GM12878 (cell line): ENCODE data around the gene PLAC8. TPM values are rescaled to one million over a fixed set of nuclear protein-coding genes. Genes with fewer than 3 reads are reported as not detected.

ENCODE experiments used
- ATAC-seq: fragments of 200-7000 bp; cut with Tn5 transposase; 3 replicates; pipeline ENCODE4 v1.9.1; 2020; ENCODE audit warnings: mild to moderate bottlenecking, moderate library complexity
- BruUV-seq: library from RNA; stranded (reverse); fragments of 400-500 nt; replicated peaks from 2 replicates; lab custom pipeline; 2021; lab: Mats Ljungman, UMichigan
- CTCF ChIA-PET: fragments of 300-600 bp; sonication (Branson Sonifier 250); formaldehyde crosslinking; extraction: SDS; loops from one replicate; lab custom pipeline; 2021; ENCODE audit warnings: inconsistent platforms; lab: Yijun Ruan, JAX
- POLR2A ChIA-PET: fragments of 350-600 bp; formaldehyde crosslinking; extraction: SDS; loops from one replicate; lab custom pipeline; 2021; ENCODE audit warnings: inconsistent platforms; lab: Charles Lee
- RAD21 ChIA-PET: fragments of 300-600 bp; sonication (Branson Sonifier 250); formaldehyde crosslinking; loops from one replicate; lab custom pipeline; 2023; ENCODE audit warnings: antibody characterized with exemption; ENCODE audit not compliant: unreplicated experiment; lab: Charles Lee
- SMC1A ChIA-PET: fragments of 300-600 bp; sonication (Branson Sonifier 250); formaldehyde crosslinking; loops from one replicate; lab custom pipeline; 2023; ENCODE audit not compliant: unreplicated experiment, uncharacterized antibody; lab: Charles Lee
- DNase-seq: peaks from one replicate; pipeline ENCODE4 v3.0.0-alpha.2; 2011; ENCODE audit warnings: low read depth, low spot score
- FAIRE-seq: peaks from 3 replicates; lab custom pipeline; 2011; peaks lifted over from hg19 to GRCh38; lab: Jason Lieb, UNC
- H2AFZ ChIP-seq: 2 replicates; pipeline ENCODE4 v1.6.0; 2011; ENCODE audit warnings: low read depth, low read length, control low read depth; ENCODE audit not compliant: control insufficient read depth
- H3K27ac ChIP-seq: 2 replicates; pipeline ENCODE4 v1.5.1; 2011; ENCODE audit warnings: control low read depth; ENCODE audit not compliant: control insufficient read depth, insufficient read depth
- H3K27me3 ChIP-seq, 2 experiments: replicated peaks in 1 of 2; 2 replicates each; pipeline versions ENCODE4 v1.6.0 to v1.6.1; 2011; ENCODE audit warnings: low read length in 1 of 2; ENCODE audit not compliant: control insufficient read depth in 2 of 2, insufficient read depth in 2 of 2
- H3K36me3 ChIP-seq, 2 experiments: 2 replicates each; pipeline ENCODE4 v1.5.1; 2011; ENCODE audit warnings: low read length in 1 of 2; ENCODE audit not compliant: control insufficient read depth in 2 of 2, insufficient read depth in 2 of 2
- H3K4me1 ChIP-seq: 2 replicates; pipeline ENCODE4 v1.6.1; 2011; ENCODE audit warnings: mild to moderate bottlenecking, low read length, moderate library complexity, mixed read lengths; ENCODE audit not compliant: control insufficient read depth, insufficient read depth
- H3K4me2 ChIP-seq: 2 replicates; pipeline ENCODE4 v1.6.0; 2011; ENCODE audit warnings: control low read depth; ENCODE audit not compliant: control insufficient read depth, insufficient read depth
- H3K4me3 ChIP-seq: fragments of 200-600 bp; sonication (generic); 2 replicates; pipeline ENCODE4 v1.5.1; 2016
- H3K79me2 ChIP-seq: 2 replicates; pipeline ENCODE4 v1.6.0; 2011; ENCODE audit warnings: low read length; ENCODE audit not compliant: control insufficient read depth, insufficient read depth
- H3K9ac ChIP-seq: 2 replicates; pipeline ENCODE4 v1.8.0; 2011; ENCODE audit warnings: low read length, control low read depth, mixed read lengths; ENCODE audit not compliant: control insufficient read depth, insufficient read depth
- H3K9me3 ChIP-seq: replicated peaks from 3 replicates; pipeline ENCODE4 v1.5.1; 2011; ENCODE audit warnings: mild to moderate bottlenecking, low read length; ENCODE audit not compliant: control insufficient read depth, insufficient read depth
- H4K20me1 ChIP-seq: 2 replicates; pipeline ENCODE4 v1.6.0; 2011; ENCODE audit not compliant: control insufficient read depth, insufficient read depth
- CBX3 ChIP-seq: fragments of 200-600 bp; sonication (generic); IDR thresholded peaks from 2 replicates; pipeline ENCODE4 v1.6.1; 2016; ENCODE audit warnings: low read depth, borderline replicate concordance
- RB1 ChIP-seq: fragments of 450-650 bp; formaldehyde crosslinking; IDR thresholded peaks from 2 replicates; pipeline ENCODE4 v1.6.1; 2017; ENCODE audit warnings: mild to moderate bottlenecking, borderline replicate concordance
- RELA ChIP-seq: fragments of 450-650 bp; IDR thresholded peaks from 2 replicates; pipeline ENCODE4 v1.8.0; 2014; ENCODE audit warnings: borderline replicate concordance; ENCODE audit not compliant: partially characterized antibody
- TCF12 ChIP-seq: IDR thresholded peaks from 2 replicates; pipeline ENCODE4 v1.6.1; 2011; ENCODE audit warnings: low read depth, mild to moderate bottlenecking, low read length
- USF1 ChIP-seq: IDR thresholded peaks from 2 replicates; pipeline ENCODE4 v1.6.1; 2011; ENCODE audit warnings: borderline replicate concordance, low read depth, mild to moderate bottlenecking, moderate library complexity, mixed read lengths, low read length; ENCODE audit not compliant: insufficient read depth; ENCODE audit errors: extremely low read length
- ZNF384 ChIP-seq: IDR thresholded peaks from 2 replicates; pipeline ENCODE4 v1.6.1; 2012; ENCODE audit warnings: low read depth, mild to moderate bottlenecking, low read length, improper control_type of control experiment, borderline replicate concordance
- WGBS: methylation state at CpG from one replicate; pipeline ENCODE4 v1.1.6; 2016; ENCODE audit warnings: low lambda C conversion rate; ENCODE audit not compliant: insufficient replicate concordance, insufficient coverage; ENCODE audit errors: missing lambda C conversion rate; 5-methylcytosine and 5-hydroxymethylcytosine counted together
- in situ Hi-C: fragments of 300-500 bp; cut with MboI; formaldehyde crosslinking; loops from 9 replicates; pipeline ENCODE4 v1.14.3; 2018; ENCODE audit warnings: mixed read lengths
- intact Hi-C: fragments of 100-400 bp; cut with micrococcal nuclease; formaldehyde crosslinking; loops from one replicate; pipeline ENCODE4 v1.14.2; 2022; ENCODE audit not compliant: unreplicated experiment
- polyA plus RNA-seq, 11 experiments: library from polyadenylated mRNA; depleted of rRNA in 4 of 11; unstranded in 6 of 11; stranded (reverse) in 5 of 11; fragments of >200 nt; fragmentation: Nextera tagmentation in 4 of 11; fragmentation: Illumina TruSeq in 1 of 11; extraction: Ambion mirVana in 4 of 11; extraction: Trizol in 1 of 11; gene quantifications; 1 replicate in 1 of 11; 2 replicates in 10 of 11; pipeline versions ENCODE4 v1.2.1 to v1.2.3, GENCODE V29; 2011 to 2016; ENCODE audit warnings: inconsistent platforms in 2 of 11, missing spikeins in 2 of 11, low read depth in 1 of 11
- total RNA-seq, 4 experiments: library from RNA; depleted of rRNA in 3 of 4; stranded (reverse); fragments of >200 nt in 3 of 4; fragmentation: Illumina TruSeq in 1 of 4; extraction: Trizol in 1 of 4; gene quantifications; 2 replicates each; pipeline versions ENCODE4 v1.2.1 to v1.2.3, GENCODE V29; 2013 to 2021

Gene PLAC8
- total and polyA plus RNA-seq, 10 of the 15 experiments (the other 5 are each of a cell fraction or from before 2014, with no cell fraction given): 214 to 841 (median 348) TPM

GRCh38 chr4:83129264-83129663 lies 14.7 kb upstream of the PLAC8 start:
- ChIA-PET POLR2A (no interaction called here), RAD21 (no interaction called here), SMC1A (no interaction called here), CTCF (no interaction called here)
- ATAC-seq (no peak), FAIRE-seq (no peak)
- Histone ChIP-seq H4K20me1 (no peaks in the 10 kb centered on the region), H3K4me1 (peaks cover 15% of the 10 kb centered on the region), H3K27ac (no peak overlapping the region), H2AFZ (no peak overlapping the region), H3K9me3 (peaks cover 5% of the 10 kb centered on the region; the same call in 2 of the 3 replicates)
- TF ChIP-seq RB1: no peak
- TF ChIP-seq, all 136 proteins: peak for 0
- 51% methylated on average over 2 of the region's 2 CpGs for WGBS
- Histone ChIP-seq H3K9ac (no peak overlapping the region), H3K27me3 (no peaks in the 10 kb centered on the region), H3K4me3 (no peak overlapping the region), H3K4me2 (no peak overlapping the region), H3K79me2 (no peaks in the 10 kb centered on the region), H3K36me3 (no peaks in the 10 kb centered on the region)
- in situ Hi-C loops: no loop called here
- DNase-seq: no peak
- no TSS peak for BruUV-seq
- intact Hi-C loops: no loop called here

- Histone ChIP-seq H3K27ac (no peak overlapping the region), H3K4me3 (no peak overlapping the region), H3K79me2 (no peaks in the 10 kb centered on the region), H3K27me3 (no peaks in the 10 kb centered on the region), H2AFZ (no peak overlapping the region), H4K20me1 (no peaks in the 10 kb centered on the region), H3K36me3 (no peaks in the 10 kb centered on the region), H3K9me3 (peaks cover 1% of the 10 kb centered on the region; the same call in 2 of the 3 replicates), H3K4me1 (peaks cover 15% of the 10 kb centered on the region), H3K9ac (no peak overlapping the region), H3K4me2 (no peak overlapping the region)
- SMC1A ChIA-PET: no interaction called here
- ATAC-seq (no peak), DNase-seq (no peak), FAIRE-seq (no peak)
- CTCF ChIA-PET: no interaction called here
- POLR2A ChIA-PET: interaction anchor here (0.6 kb wide), 1 partner anchor 22 kb away, joined by 5 read pairs; no protein-coding TSS in a partner anchor
- RAD21 ChIA-PET: no interaction called here
- BruUV-seq: no TSS peak
- no peak for TF ChIP-seq CBX3
- TF ChIP-seq RELA: no peak
- TF ChIP-seq ZNF384: no peak
- no peak for TF ChIP-seq TCF12
- TF ChIP-seq USF1: no peak
- WGBS: 92% methylated on average over 4 of the region's 5 CpGs
- in situ Hi-C loops: no loop called here
- intact Hi-C loops: no loop called here
Observed at GRCh38 chr4:83128240-83128929, 13.9 kb upstream of the PLAC8 start.
